ENCODE measurements around the gene HIPK2. TPM values are rescaled to one million over a fixed set of nuclear protein-coding genes. Genes with fewer than 3 reads are reported as not detected.

Gene HIPK2
- polyA plus RNA-seq, 4 donors, result 69.7 to 110 (median 89.1) TPM

DNA sequence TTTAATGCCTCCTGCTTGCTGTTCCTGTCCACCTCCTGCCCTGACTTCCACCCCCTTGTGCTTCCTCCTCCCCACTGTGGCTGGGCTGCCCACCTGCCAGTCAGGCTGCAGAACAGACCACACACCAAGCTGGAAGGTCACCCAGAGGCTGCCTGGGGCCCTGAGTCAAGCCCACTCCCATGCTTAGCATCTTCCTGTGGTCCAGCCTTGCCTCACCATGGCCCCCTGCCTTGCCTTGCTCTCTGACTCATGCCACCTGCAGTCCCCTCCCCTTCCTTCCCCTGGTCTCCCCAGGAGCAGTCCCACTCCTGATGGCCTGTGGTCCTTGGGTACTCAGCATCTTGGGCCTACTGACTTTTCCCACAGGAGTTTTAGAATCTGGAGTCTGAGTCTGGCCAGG is 252.0 kb downstream of the HIPK2 start:
- DNase-seq (ENCODE audit: low read depth in 4 of 4, low spot score in 2 of 4), result no peak

- no peak for DNase-seq (ENCODE audit: low read depth in 4 of 4, low spot score in 2 of 4)
Observed at GRCh38 chr7:139525239-139525638, 252.6 kb downstream of the HIPK2 start.

DNA sequence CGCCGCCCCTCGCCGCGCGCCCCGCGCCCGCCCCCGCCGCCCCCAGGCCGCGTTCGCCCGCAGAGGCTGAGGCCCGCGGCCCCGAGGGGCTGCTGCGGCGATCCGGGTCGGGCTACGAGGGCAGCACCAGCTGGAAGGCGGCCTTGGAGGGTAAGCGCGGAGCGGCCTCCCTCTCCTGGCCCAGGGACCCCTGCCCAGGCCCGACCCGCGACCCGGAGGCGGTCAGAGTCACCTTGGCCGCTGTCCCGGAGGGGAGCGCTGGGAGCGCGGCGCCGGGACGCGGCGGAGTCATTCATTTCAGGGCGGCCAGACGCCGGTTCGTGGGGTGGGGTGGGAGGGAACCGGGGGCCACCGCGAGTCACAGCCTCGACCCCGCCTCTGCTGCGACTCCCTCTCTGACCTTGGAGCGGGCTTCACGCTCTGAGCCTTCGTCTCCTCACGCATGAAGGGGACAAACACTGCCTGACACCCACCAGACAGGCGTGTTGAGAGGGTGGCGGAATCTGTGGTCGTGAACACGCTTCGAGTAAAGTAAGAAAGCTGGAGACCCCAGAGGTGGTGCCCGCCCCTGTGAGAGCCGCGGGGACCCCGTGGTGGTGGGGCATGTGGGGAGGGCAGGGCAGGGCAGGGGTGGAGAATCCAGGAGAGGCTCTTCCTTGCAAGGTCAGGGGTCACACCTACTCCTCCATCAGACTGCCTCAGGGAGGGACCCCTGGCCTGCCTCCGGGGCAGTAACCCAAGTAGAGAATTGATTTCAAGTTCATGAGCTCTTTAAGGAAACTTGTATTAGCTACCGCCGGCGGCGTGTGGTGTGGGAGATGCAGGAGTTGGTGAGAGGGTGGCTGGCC is 253.6 kb downstream of the HIPK2 start:
- no peak for DNase-seq (ENCODE audit: low read depth in 4 of 4, low spot score in 2 of 4)

DNA sequence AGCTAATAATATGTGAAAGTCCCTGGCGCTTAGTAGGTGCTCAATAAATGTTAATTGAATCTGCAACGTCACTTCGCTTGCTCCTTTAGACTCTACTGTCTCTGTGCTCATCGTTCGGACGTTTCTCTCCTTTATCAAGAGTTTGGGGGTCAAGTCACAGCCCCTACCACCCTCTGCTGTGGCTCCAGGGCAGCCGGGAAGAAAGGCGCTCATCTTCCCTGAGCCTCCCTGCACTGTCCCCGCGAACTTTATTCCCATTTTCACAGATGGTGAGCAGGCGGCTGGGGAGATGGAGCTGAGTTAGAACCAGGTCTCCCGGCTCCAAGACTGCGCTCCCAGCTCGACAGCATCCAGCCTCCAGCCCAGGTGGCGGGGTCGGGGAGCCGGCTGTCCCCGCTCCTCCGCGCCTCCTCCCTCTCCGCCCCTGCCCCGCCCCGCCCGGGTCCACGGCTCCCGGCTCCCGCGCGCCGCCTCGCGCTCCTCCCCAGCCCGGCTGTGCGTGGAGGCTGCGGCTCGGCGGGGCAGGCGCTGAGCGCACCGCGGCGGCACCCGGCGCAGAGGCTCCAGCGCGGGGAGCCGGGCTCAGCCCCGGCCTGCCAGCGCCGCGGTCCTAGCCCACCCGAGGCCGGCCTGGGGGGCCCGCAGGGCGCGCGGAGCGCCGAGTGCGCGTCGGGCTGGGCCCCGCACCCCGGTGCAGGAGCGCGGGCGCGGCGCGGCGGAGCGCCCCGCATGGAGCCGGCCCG is 254.4 kb downstream of the HIPK2 start, which contains the start of gene CLEC2L:
Gene CLEC2L (plus strand): TSS at position 487 of the 743 bp plus-strand sequence. CDS start 243 bp downstream, at position 730.
- DNase-seq (ENCODE audit: low read depth in 4 of 4, low spot score in 2 of 4), result no peak

GRCh38 chr7:139522830-139523198 is 255.0 kb downstream of the HIPK2 start:
- no peak for DNase-seq (ENCODE audit: low read depth in 4 of 4, low spot score in 2 of 4)

- no peak for DNase-seq (ENCODE audit: low read depth in 4 of 4, low spot score in 2 of 4)
Observed at GRCh38 chr7:139521439-139521838, 256.4 kb downstream of the HIPK2 start.

- DNase-seq (ENCODE audit: low read depth in 4 of 4, low spot score in 2 of 4), result no peak
Observed at GRCh38 chr7:139515266-139515665, 262.5 kb downstream of the HIPK2 start.

Other genes with a start within 250 kb of the HIPK2 start
- 10 to 100 TPM; 21.8 to 34.2 (median 26.3) TPM for gene TBXAS1, start 51.3 kb upstream of the HIPK2 start, polyA plus RNA-seq (ENCODE audit: insufficient read length in 4 of 4)

Measured in left renal cortex interstitium (tissue), 4 donors.